Memory B cell (primary cell): ENCODE data around the gene TSSK3.
"Not testable (repeated sequence)": the region's sequence is repeated elsewhere in the genome, so short reads cannot be mapped to it uniquely, and the experiment has no call there.

Experiments used
- ATAC-seq: fragments of 150-1000 bp; cut with Tn5 transposase; 2 replicates; pipeline ENCODE4 v1.10.0; 2021; ENCODE audit warnings: low read depth, mild to moderate bottlenecking, moderate library complexity
- DNase-seq, 2 donors: peaks; one replicate each; pipeline ENCODE4 v3.0.0; 2022; ENCODE audit warnings: low spot score in 2 of 2
- H3K27ac Mint-ChIP-seq: one replicate; pipeline ENCODE4 v1.8.0; 2022; ENCODE audit warnings: mild to moderate bottlenecking, moderate library complexity, mixed read lengths
- H3K27me3 Mint-ChIP-seq: one replicate; pipeline ENCODE4 v1.8.0; 2022; ENCODE audit warnings: mixed read lengths
- H3K36me3 Mint-ChIP-seq: one replicate; pipeline ENCODE4 v1.8.0; 2022; ENCODE audit warnings: mild to moderate bottlenecking, mixed read lengths
- H3K4me1 Mint-ChIP-seq: one replicate; pipeline ENCODE4 v1.8.0; 2022; ENCODE audit warnings: mixed read lengths
- H3K4me3 Mint-ChIP-seq: one replicate; pipeline ENCODE4 v1.8.0; 2022; ENCODE audit warnings: mild to moderate bottlenecking, moderate library complexity, mixed read lengths
- H3K9me3 Mint-ChIP-seq: one replicate; pipeline ENCODE4 v1.8.0; 2022; ENCODE audit warnings: mixed read lengths

TSSK3 gene

GRCh38 chr1:32390904-32391870 lies 28.8 kb downstream of the TSSK3 start:
- H3K27me3 Mint-ChIP-seq, result no peaks in the 10 kb centered on the region
- H3K4me1 Mint-ChIP-seq, result peaks cover 13% of the 10 kb centered on the region
- no peaks in the 10 kb centered on the region for H3K9me3 Mint-ChIP-seq
- peaks cover 6% of the 10 kb centered on the region for H3K36me3 Mint-ChIP-seq
- no peak overlapping the region for H3K27ac Mint-ChIP-seq
- ATAC-seq (no peak), DNase-seq (no peak)
- H3K4me3 Mint-ChIP-seq, result no peak overlapping the region

GRCh38 chr1:32392325-32392724 lies 30.0 kb downstream of the TSSK3 start:
- no peaks in the 10 kb centered on the region for H3K9me3 Mint-ChIP-seq
- peaks cover 13% of the 10 kb centered on the region for H3K4me1 Mint-ChIP-seq
- no peak for ATAC-seq
- DNase-seq, result no peak
- H3K27me3 Mint-ChIP-seq, result no peaks in the 10 kb centered on the region
- H3K36me3 Mint-ChIP-seq, result peaks cover 4% of the 10 kb centered on the region
- H3K4me3 Mint-ChIP-seq, result peak overlapping the region; percentile 11
- H3K27ac Mint-ChIP-seq, result no peak overlapping the region

DNA sequence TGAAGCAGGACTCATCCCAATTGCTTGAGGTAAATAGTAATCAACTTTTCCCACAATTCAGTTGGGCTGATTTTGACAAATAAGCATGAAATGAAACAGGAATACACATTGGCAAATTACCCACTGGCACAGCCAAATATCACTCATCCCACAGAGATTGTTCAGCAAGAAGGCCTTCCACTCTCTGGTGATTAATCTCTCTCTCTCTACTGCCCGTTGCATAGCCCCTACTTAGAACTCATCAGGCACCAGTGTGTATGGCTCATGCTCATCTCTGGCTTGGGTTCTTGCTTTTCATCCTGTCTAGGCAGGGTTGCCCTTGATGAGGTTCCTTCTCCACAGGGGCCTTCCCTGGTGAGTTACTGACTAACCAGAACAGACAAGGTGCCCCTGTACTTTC lies 30.8 kb downstream of the TSSK3 start:
- peaks cover 4% of the 10 kb centered on the region for H3K36me3 Mint-ChIP-seq
- peaks cover 13% of the 10 kb centered on the region for H3K4me1 Mint-ChIP-seq
- H3K27ac Mint-ChIP-seq, result no peak overlapping the region
- DNase-seq, result no peak
- peak overlapping the region; percentile 99 for H3K4me3 Mint-ChIP-seq
- no peaks in the 10 kb centered on the region for H3K27me3 Mint-ChIP-seq
- no peak for ATAC-seq
- no peaks in the 10 kb centered on the region for H3K9me3 Mint-ChIP-seq

DNA sequence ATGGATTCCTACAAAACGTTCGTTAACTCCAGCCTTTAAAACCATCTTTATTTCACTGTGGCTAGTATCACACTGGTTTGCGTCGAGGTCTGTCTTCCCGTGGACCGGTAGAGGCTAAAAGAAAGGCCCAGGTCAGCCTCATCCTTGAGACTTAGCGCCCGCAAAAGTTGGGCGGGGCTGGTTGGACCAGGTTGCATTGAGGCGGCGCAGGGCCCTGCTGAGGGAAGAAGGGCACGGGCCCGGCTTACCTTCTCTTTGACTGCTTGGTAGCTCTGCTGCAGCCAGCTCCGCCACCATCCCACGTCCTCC lies 31.4 kb downstream of the TSSK3 start:
- Mint-ChIP-seq H3K27ac (peak overlapping the region; percentile 98), H3K9me3 (no peaks in the 10 kb centered on the region), H3K27me3 (no peaks in the 10 kb centered on the region), H3K4me3 (peak overlapping the region; percentile 99), H3K4me1 (peaks cover 13% of the 10 kb centered on the region), H3K36me3 (peaks cover 4% of the 10 kb centered on the region)
- no peak for DNase-seq
- peak; percentile 32 for ATAC-seq

DNA sequence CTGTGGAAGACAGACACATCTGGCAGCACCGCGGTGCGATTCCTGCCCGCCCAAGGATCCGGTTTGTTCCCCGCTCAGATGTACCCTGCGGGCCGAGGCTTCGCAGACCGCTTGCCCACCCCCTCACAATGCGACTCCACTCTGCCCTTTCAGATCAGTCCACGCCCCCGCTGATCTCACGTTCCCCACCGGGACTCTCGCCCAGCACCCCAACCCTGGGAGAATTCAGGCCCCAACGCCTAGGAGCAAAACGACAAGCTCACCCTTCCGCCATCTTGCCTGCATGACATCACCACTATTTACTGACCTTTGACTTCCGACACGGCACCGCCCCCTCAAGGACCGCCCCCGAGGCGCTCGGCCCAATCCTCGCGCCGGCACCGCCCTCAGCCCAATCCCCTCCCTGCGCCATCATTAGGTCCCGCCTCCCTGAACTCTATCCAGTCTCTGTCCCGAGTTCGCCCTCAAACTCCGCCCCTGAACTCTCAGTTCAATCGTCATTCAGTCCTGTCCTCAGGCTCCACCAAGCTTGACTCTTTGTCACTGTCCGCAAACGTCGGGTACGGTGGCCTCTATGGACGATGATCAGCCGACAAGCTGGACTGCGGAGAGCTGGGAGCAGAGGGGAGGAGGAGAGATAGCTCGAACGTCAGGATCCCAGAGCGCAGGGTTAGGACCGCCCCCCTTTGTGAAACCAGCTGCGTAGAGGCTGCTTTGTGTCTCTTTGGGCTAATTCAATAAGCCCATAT lies 32.0 kb downstream of the TSSK3 start, which contains the start of gene BSDC1:
BSDC1 (minus strand) TSS at position 301 of the 749 bp plus-strand sequence; CDS start at position 274, 27 bp downstream.
- DNase-seq (peak; percentile 96 to 98), ATAC-seq (peak; percentile 93)
- H3K27me3 Mint-ChIP-seq, result no peaks in the 10 kb centered on the region
- H3K36me3 Mint-ChIP-seq, result peaks cover 4% of the 10 kb centered on the region
- peak within 1 kb of the TSS; percentile 98 for H3K27ac Mint-ChIP-seq
- no peaks in the 10 kb centered on the region for H3K9me3 Mint-ChIP-seq
- peak within 1 kb of the TSS; percentile 99 for H3K4me3 Mint-ChIP-seq
- H3K4me1 Mint-ChIP-seq, result peaks cover 13% of the 10 kb centered on the region

DNA sequence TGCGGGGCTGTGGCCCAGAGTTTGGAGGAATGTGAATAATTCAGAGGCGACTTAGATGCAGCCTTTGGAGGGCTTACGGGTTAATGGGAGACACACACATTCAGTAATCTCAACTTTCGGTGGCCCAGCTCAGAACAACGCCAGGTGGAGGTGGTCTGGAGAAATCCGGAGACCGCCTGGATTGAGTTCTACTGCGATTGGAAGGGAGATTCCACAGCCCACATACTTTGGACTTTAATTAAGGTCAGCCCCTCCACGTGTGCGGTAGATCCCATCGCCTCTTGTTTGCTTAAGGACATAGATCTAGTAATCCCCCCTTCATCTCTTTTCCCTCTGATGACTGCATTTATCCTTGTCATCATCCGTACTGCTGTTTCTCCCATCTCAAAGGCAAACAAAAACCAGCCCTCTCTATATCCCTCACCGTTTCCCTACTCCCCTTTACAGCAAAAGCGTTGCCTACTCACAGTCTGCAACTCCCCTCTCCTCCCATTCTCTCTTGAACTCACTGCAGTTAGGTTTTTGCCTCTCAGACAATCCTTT lies 32.6 kb downstream of the TSSK3 start:
- Mint-ChIP-seq H3K36me3 (peaks cover 4% of the 10 kb centered on the region), H3K27ac (peak overlapping the region; percentile 98), H3K9me3 (no peaks in the 10 kb centered on the region), H3K27me3 (no peaks in the 10 kb centered on the region), H3K4me1 (peaks cover 13% of the 10 kb centered on the region), H3K4me3 (peak overlapping the region; percentile 99)
- DNase-seq (no peak), ATAC-seq (no peak)

DNA sequence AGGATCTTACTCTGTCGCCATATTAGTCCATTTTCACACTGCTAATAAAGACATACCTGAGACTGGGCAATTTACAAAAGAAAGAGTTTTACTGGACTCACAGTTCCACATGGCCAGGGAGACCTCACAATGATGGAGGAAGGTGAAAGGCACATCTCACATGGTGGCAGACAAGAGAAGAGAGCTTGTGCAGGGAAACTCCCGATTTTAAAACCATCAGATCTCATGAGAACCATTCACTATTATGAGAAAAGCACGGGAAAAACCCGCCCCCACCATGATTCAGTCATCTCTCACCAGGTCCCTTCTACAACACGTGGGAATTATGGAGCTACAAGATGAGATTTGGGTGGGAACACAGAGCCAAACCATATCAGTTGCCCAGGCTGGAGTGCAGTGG lies 34.2 kb downstream of the TSSK3 start:
- DNase-seq, H3K36me3 Mint-ChIP-seq, H3K9me3 Mint-ChIP-seq, H3K27ac Mint-ChIP-seq, ATAC-seq, H3K27me3 Mint-ChIP-seq, H3K4me3 Mint-ChIP-seq: not testable (repeated sequence)
- H3K4me1 Mint-ChIP-seq, result peaks cover 13% of the 10 kb centered on the region

GRCh38 chr1:32398401-32398800 lies 36.1 kb downstream of the TSSK3 start:
- ATAC-seq, result no peak
- H3K4me3 Mint-ChIP-seq, result no peak overlapping the region
- H3K9me3 Mint-ChIP-seq, result no peaks in the 10 kb centered on the region
- peaks cover 8% of the 10 kb centered on the region for H3K4me1 Mint-ChIP-seq
- H3K36me3 Mint-ChIP-seq, result peaks cover 2% of the 10 kb centered on the region
- H3K27ac Mint-ChIP-seq, result no peak overlapping the region
- no peaks in the 10 kb centered on the region for H3K27me3 Mint-ChIP-seq
- no peak for DNase-seq

- H3K9me3 Mint-ChIP-seq, result no peaks in the 10 kb centered on the region
- H3K4me3 Mint-ChIP-seq, result no peak overlapping the region
- ATAC-seq (no peak), DNase-seq (no peak)
- H3K36me3 Mint-ChIP-seq, result no peaks in the 10 kb centered on the region
- peaks cover 3% of the 10 kb centered on the region for H3K4me1 Mint-ChIP-seq
- no peak overlapping the region for H3K27ac Mint-ChIP-seq
- H3K27me3 Mint-ChIP-seq, result no peaks in the 10 kb centered on the region
Observed at GRCh38 chr1:32399843-32400242, 37.5 kb downstream of the TSSK3 start.

DNA sequence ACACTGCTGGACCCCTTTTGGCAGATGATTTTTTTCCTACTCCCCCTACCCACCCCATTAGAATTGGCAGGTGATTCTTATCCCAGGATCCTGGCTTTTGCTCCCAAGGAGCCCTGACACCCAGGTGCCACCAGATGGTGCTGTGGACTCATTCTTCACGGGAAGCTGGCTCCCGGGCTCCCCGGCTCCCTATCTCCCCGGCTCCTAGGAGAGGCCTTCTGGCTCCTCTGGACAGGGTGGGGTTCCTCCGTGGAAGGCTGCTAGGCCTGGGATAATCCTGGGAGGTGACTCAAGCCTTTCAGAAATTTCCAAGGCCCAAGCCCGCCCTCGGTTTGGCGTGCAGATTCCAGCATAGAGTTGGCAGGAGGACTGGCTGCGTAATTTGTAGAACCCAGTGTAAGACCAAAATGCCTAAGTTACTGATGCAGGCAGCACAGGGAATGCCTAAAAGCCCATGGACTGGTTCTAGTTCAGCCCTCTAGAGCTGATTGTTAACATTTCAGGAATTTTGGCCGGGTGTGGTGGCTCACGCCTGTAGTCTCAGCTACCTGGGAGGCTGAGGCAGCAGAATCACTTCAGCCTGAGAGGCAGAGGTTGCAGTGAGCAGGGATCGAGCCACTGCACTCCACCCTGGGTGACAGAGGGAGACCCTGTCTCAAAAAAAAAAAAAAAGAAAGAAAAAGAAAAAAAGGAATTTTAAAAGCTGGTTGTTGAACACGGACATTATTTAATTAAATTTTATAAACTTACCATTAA lies 38.7 kb downstream of the TSSK3 start:
- peak; percentile 37 to 50 for DNase-seq
- ATAC-seq, result peak; percentile 62
- H3K4me1 Mint-ChIP-seq, result no peaks in the 10 kb centered on the region
- H3K27me3 Mint-ChIP-seq, result no peaks in the 10 kb centered on the region
- H3K9me3 Mint-ChIP-seq, result no peaks in the 10 kb centered on the region
- no peaks in the 10 kb centered on the region for H3K36me3 Mint-ChIP-seq
- no peak overlapping the region for H3K27ac Mint-ChIP-seq
- no peak overlapping the region for H3K4me3 Mint-ChIP-seq

DNA sequence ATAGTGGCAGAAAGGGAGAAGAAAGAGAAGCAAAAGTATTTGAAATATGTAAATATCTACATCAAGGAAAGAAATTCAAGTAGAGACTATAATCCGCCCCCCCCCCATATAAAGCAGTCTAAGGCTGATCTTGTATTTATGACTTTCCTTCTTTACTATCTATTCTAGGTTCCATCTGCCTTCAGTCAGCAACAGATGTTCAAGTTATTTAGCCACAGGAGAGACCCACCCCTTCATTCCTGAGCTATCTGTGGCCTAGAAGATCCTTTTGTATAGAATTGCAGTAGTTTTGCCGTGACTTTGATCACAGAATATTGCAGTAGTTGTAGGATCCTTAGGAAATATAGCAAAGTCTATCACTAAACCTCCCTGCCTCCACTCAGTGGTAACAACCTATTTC lies 42.6 kb downstream of the TSSK3 start:
- no peaks in the 10 kb centered on the region for H3K9me3 Mint-ChIP-seq
- H3K4me3 Mint-ChIP-seq, result no peak overlapping the region
- H3K36me3 Mint-ChIP-seq, result no peaks in the 10 kb centered on the region
- H3K4me1 Mint-ChIP-seq, result no peaks in the 10 kb centered on the region
- H3K27me3 Mint-ChIP-seq, result no peaks in the 10 kb centered on the region
- ATAC-seq (no peak), DNase-seq (no peak)
- no peak overlapping the region for H3K27ac Mint-ChIP-seq

DNA sequence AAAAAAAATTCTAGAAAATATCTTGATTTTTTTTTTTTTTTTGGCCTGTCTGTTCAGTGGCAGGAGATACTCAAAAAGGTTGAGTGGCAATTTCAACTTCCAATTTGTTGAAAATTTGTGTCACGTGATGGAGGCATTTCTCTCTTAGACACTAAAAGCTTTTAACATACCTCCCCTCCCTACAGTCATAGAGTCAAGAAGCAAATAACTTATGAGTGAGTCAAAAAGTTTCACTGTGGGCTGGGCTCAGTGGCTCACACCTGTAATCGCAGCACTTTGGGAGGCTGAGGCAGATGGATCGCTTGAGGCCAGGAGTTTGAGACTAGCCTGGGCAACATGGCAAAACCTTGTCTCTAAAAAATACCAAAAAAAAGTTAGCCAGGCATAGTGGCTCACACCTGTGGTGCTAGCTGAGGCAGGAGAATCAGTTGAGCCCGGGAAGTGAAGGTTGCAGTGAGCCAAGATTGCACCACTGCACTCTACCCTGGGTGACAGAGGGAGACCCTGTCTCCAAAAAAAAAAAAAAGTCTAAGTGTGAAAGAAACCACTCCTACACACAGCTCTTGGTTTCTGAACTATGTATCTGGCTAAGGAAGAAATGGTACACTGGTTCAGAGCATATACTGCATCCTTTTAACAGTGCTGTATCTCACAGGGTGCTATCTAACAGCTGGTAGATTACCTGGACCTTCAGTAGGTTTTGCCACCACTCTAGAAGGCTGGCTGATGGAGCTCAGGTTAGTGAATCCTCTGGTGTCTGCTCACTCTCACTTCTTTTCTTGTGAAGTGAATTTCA lies 43.5 kb downstream of the TSSK3 start:
- DNase-seq, result no peak
- no peaks in the 10 kb centered on the region for H3K9me3 Mint-ChIP-seq
- H3K36me3 Mint-ChIP-seq, result no peaks in the 10 kb centered on the region
- H3K4me1 Mint-ChIP-seq, result no peaks in the 10 kb centered on the region
- no peak overlapping the region for H3K4me3 Mint-ChIP-seq
- no peaks in the 10 kb centered on the region for H3K27me3 Mint-ChIP-seq
- no peak for ATAC-seq
- no peak overlapping the region for H3K27ac Mint-ChIP-seq

DNA sequence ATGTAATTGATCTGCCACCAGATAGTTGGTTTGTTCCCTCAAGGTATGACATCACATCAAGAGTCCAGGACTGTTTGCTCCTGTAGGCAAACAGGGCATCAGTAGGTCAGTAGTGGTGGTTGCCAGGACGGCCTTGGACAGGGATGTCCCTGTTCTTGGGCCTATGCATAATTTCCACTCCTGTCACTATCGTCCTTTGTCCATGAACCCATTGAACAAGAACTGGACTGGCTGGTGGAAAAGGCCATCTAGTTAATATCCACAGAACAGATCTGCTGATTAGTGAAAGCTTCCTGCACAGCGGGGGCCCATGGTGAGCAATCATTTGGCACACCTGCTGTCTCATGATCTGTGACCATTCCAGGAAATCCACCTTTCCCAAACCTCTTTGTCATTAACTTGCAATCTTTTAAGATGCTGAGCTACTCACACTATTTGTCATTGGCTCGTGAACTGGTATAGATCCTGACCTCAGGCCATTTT lies 44.3 kb downstream of the TSSK3 start:
- DNase-seq (no peak), ATAC-seq (no peak)
- H3K36me3 Mint-ChIP-seq, result no peaks in the 10 kb centered on the region
- H3K27ac Mint-ChIP-seq, result no peak overlapping the region
- H3K27me3 Mint-ChIP-seq, result no peaks in the 10 kb centered on the region
- no peaks in the 10 kb centered on the region for H3K4me1 Mint-ChIP-seq
- no peak overlapping the region for H3K4me3 Mint-ChIP-seq
- no peaks in the 10 kb centered on the region for H3K9me3 Mint-ChIP-seq
